ENCODE measurements around the gene RGS7.

RGS7 gene

DNA sequence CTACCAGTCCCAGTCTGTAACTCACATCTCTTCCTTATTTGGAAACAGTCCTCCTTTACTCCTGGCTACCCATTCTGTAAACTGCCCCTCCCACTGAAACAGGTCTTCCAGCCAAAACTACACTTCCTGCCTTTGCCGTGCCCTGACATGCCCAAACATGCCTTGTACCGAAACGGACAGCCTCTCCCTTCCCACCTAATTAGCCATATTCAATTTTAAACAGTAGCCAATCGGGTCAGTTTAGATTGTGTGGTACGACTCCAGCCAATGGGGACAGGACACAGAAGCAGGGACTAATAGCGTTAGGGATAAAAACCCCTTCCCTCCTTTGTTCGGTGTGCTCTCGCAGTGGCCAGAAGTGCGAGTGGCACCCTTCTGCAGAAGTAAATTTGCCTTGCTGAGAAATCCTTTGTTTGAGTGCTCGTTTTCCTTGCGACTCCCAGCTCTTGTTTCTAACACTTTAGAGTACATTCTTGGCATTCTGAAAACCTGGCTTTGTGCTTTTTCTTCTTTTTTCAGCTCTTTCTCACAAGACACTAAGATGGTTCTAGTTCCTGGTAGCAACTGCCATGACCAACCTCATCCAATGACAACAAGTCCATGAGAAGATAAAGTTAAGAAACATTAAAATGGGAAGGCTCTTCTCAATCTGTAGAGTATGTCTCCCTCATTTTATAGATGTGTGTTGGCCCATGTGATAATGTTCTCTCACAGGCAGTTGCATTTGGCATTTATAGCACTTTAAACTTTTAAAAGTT, 419.9 kb downstream of the RGS7 start:
- Histone ChIP-seq H2BK15ac (ENCODE audit: low read length) (no peak overlapping the region), H3K4me1 (ENCODE audit: control insufficient read depth in 2 of 2, insufficient read depth in 1 of 2, low read depth in 1 of 2, low read length in 2 of 2) (no peaks in the 10 kb centered on the region), H2BK5ac (ENCODE audit: low read length) (no peak overlapping the region), H3K27me3 (ENCODE audit: control insufficient read depth in 3 of 3, insufficient read depth in 3 of 3, low read depth in 1 of 3, low read length in 3 of 3) (no peaks in the 10 kb centered on the region), H3K4ac (ENCODE audit: low read length) (no peak overlapping the region), H3K23ac (ENCODE audit: low read depth, low read length, poor library complexity) (no peak overlapping the region), H3K27ac (replicated peaks; ENCODE audit: low read length) (no peak overlapping the region), H4K91ac (ENCODE audit: low read depth, low read length, poor library complexity) (no peak overlapping the region), H2BK12ac (ENCODE audit: low read length) (no peak overlapping the region), H3K36me3 (replicated peaks in 1 of 2; ENCODE audit: control insufficient read depth in 2 of 2, insufficient read depth in 2 of 2, low read length in 2 of 2) (no peaks in the 10 kb centered on the region), H3K9ac (ENCODE audit: low read depth, low read length, poor library complexity) (no peak overlapping the region), H3K9me3 (replicated peaks in 1 of 2; ENCODE audit: control insufficient read depth in 2 of 2, insufficient read depth in 1 of 2, low read depth in 1 of 2, low read length in 2 of 2) (peaks cover 5% of the 10 kb centered on the region in 2 donors), H3K79me1 (ENCODE audit: low read depth, low read length) (no peaks in the 10 kb centered on the region), H3K4me3 (ENCODE audit: low read length in 2 of 2) (no peak overlapping the region), H4K8ac (ENCODE audit: low read depth, low read length) (no peak overlapping the region), H3K14ac (ENCODE audit: low read length) (no peak overlapping the region), H3K18ac (ENCODE audit: low read length) (no peak overlapping the region), H2AK5ac (ENCODE audit: low read depth, low read length) (no peak overlapping the region), H2BK120ac (ENCODE audit: low read depth, low read length) (no peak overlapping the region), H3K4me2 (ENCODE audit: insufficient read depth, low read length, poor library complexity, severe bottlenecking) (no peak overlapping the region), H2AFZ (ENCODE audit: low read length) (no peak overlapping the region)
- no peak for DNase-seq (ENCODE audit: low spot score)
- WGBS, 2 donors (ENCODE audit: extremely low coverage in 2 of 2, insufficient read length in 2 of 2, insufficient replicate concordance in 1 of 2) = no CpG with 5 or more reads among the region's 11 CpGs

DNA sequence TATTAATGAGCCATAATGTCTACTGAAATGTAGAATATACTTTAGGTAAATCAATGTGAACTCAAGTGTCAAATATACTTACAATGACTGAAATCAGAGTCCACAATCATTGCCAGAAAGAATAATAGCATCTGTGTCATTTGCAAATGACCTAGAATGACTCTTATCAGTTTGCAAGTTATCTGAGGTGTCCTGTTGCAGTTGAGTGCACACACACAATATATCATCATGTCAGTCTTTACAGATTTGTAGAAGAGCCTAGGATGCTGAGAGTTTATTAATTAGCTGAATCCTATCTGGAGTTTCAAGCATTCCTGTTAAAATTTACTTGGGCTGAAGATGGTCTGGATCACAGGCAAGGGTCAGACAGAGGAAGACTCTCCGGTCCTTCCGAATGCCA, 421.1 kb downstream of the RGS7 start:
- H3K23ac ChIP-seq (ENCODE audit: low read depth, low read length, poor library complexity) = no peak overlapping the region
- H3K79me1 ChIP-seq (ENCODE audit: low read depth, low read length) = no peaks in the 10 kb centered on the region
- no peak overlapping the region for H3K18ac ChIP-seq (ENCODE audit: low read length)
- H3K14ac ChIP-seq (ENCODE audit: low read length) = no peak overlapping the region
- no peak overlapping the region for H2BK12ac ChIP-seq (ENCODE audit: low read length)
- no peak overlapping the region for H2AFZ ChIP-seq (ENCODE audit: low read length)
- no peak overlapping the region for H2BK15ac ChIP-seq (ENCODE audit: low read length)
- H3K4ac ChIP-seq (ENCODE audit: low read length) = no peak overlapping the region
- H4K8ac ChIP-seq (ENCODE audit: low read depth, low read length) = no peak overlapping the region
- no peak overlapping the region for H4K91ac ChIP-seq (ENCODE audit: low read depth, low read length, poor library complexity)
- H3K4me1 ChIP-seq (ENCODE audit: control insufficient read depth in 2 of 2, insufficient read depth in 1 of 2, low read depth in 1 of 2, low read length in 2 of 2) = no peaks in the 10 kb centered on the region
- peaks cover 5% of the 10 kb centered on the region in 2 donors for H3K9me3 ChIP-seq (replicated peaks in 1 of 2; ENCODE audit: control insufficient read depth in 2 of 2, insufficient read depth in 1 of 2, low read depth in 1 of 2, low read length in 2 of 2)
- H2AK5ac ChIP-seq (ENCODE audit: low read depth, low read length) = no peak overlapping the region
- H2BK120ac ChIP-seq (ENCODE audit: low read depth, low read length) = no peak overlapping the region
- H3K9ac ChIP-seq (ENCODE audit: low read depth, low read length, poor library complexity) = no peak overlapping the region
- no peak overlapping the region for H2BK5ac ChIP-seq (ENCODE audit: low read length)
- H3K36me3 ChIP-seq (replicated peaks in 1 of 2; ENCODE audit: control insufficient read depth in 2 of 2, insufficient read depth in 2 of 2, low read length in 2 of 2) = no peaks in the 10 kb centered on the region
- H3K4me3 ChIP-seq (ENCODE audit: low read length in 2 of 2) = no peak overlapping the region
- no peak for DNase-seq (ENCODE audit: low spot score)
- no peak overlapping the region for H3K27ac ChIP-seq (replicated peaks; ENCODE audit: low read length)
- no peak overlapping the region for H3K4me2 ChIP-seq (ENCODE audit: insufficient read depth, low read length, poor library complexity, severe bottlenecking)
- WGBS, 2 donors (ENCODE audit: extremely low coverage in 2 of 2, insufficient read length in 2 of 2, insufficient replicate concordance in 1 of 2) = no CpG with 5 or more reads among the region's 2 CpGs
- no peaks in the 10 kb centered on the region for H3K27me3 ChIP-seq (ENCODE audit: control insufficient read depth in 3 of 3, insufficient read depth in 3 of 3, low read depth in 1 of 3, low read length in 3 of 3)

DNA sequence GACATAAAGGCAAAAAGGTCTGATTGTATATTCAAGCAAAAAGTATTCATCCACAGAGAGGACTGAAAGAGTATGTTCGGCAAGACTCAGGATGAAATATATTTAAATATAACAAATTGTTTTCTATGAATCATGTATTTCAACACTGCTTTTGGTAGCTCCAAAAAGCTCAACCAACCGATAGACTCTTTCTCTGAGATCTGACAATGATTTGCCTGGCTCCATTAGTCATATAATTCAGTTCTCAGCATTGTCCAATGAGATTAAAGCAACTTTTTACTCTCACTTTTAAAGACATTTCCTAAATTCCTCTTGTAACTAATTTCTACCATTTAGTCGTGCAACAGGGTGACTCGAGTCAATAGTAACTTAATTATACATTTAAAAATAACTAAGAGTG, 426.0 kb downstream of the RGS7 start:
- Histone ChIP-seq H3K9ac (ENCODE audit: low read depth, low read length, poor library complexity) (no peak overlapping the region), H3K79me1 (ENCODE audit: low read depth, low read length) (no peaks in the 10 kb centered on the region), H3K4ac (ENCODE audit: low read length) (no peak overlapping the region), H3K27me3 (ENCODE audit: control insufficient read depth in 3 of 3, insufficient read depth in 3 of 3, low read depth in 1 of 3, low read length in 3 of 3) (no peaks in the 10 kb centered on the region), H2BK5ac (ENCODE audit: low read length) (no peak overlapping the region), H2BK12ac (ENCODE audit: low read length) (no peak overlapping the region), H2BK15ac (ENCODE audit: low read length) (no peak overlapping the region), H3K9me3 (replicated peaks in 1 of 2; ENCODE audit: control insufficient read depth in 2 of 2, insufficient read depth in 1 of 2, low read depth in 1 of 2, low read length in 2 of 2) (no peaks in the 10 kb centered on the region), H3K14ac (ENCODE audit: low read length) (no peak overlapping the region), H2AFZ (ENCODE audit: low read length) (no peak overlapping the region), H3K18ac (ENCODE audit: low read length) (no peak overlapping the region), H3K27ac (replicated peaks; ENCODE audit: low read length) (no peak overlapping the region), H3K23ac (ENCODE audit: low read depth, low read length, poor library complexity) (no peak overlapping the region), H4K91ac (ENCODE audit: low read depth, low read length, poor library complexity) (no peak overlapping the region), H3K36me3 (replicated peaks in 1 of 2; ENCODE audit: control insufficient read depth in 2 of 2, insufficient read depth in 2 of 2, low read length in 2 of 2) (no peaks in the 10 kb centered on the region), H2BK120ac (ENCODE audit: low read depth, low read length) (no peak overlapping the region), H2AK5ac (ENCODE audit: low read depth, low read length) (no peak overlapping the region), H3K4me3 (ENCODE audit: low read length in 2 of 2) (no peak overlapping the region), H3K4me1 (ENCODE audit: control insufficient read depth in 2 of 2, insufficient read depth in 1 of 2, low read depth in 1 of 2, low read length in 2 of 2) (no peaks in the 10 kb centered on the region), H4K8ac (ENCODE audit: low read depth, low read length) (no peak overlapping the region), H3K4me2 (ENCODE audit: insufficient read depth, low read length, poor library complexity, severe bottlenecking) (no peak overlapping the region)
- no peak for DNase-seq (ENCODE audit: low spot score)
- WGBS, 2 donors (ENCODE audit: extremely low coverage in 2 of 2, insufficient read length in 2 of 2, insufficient replicate concordance in 1 of 2) = no CpG with 5 or more reads among the region's 4 CpGs

DNA sequence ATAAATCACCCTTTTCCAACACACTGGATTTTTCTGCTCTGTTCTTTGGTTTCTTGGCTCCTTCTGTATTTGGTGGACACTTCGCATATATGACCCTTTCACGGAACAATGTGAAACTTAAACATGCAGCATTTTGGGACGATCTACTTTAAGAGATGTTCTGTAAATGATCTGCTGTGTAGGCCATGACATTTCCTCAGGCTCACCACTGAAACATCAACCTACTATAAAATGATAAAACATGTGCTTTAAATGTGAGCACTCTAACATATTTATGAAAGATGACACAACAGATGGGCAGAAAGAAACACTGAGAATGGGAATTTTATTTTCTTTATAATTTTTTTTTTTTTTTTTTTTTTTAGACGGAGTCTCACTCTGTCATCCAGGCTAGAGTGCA, 428.7 kb downstream of the RGS7 start:
- Histone ChIP-seq H2AK5ac (ENCODE audit: low read depth, low read length) (no peak overlapping the region), H2AFZ (ENCODE audit: low read length) (no peak overlapping the region), H3K23ac (ENCODE audit: low read depth, low read length, poor library complexity) (no peak overlapping the region), H3K4me3 (ENCODE audit: low read length in 2 of 2) (no peak overlapping the region), H2BK15ac (ENCODE audit: low read length) (no peak overlapping the region), H2BK5ac (ENCODE audit: low read length) (no peak overlapping the region), H3K14ac (ENCODE audit: low read length) (no peak overlapping the region), H4K91ac (ENCODE audit: low read depth, low read length, poor library complexity) (no peak overlapping the region), H4K8ac (ENCODE audit: low read depth, low read length) (no peak overlapping the region), H2BK120ac (ENCODE audit: low read depth, low read length) (no peak overlapping the region), H3K9me3 (replicated peaks in 1 of 2; ENCODE audit: control insufficient read depth in 2 of 2, insufficient read depth in 1 of 2, low read depth in 1 of 2, low read length in 2 of 2) (no peaks in the 10 kb centered on the region), H3K79me1 (ENCODE audit: low read depth, low read length) (no peaks in the 10 kb centered on the region), H3K27ac (replicated peaks; ENCODE audit: low read length) (no peak overlapping the region), H3K27me3 (ENCODE audit: control insufficient read depth in 3 of 3, insufficient read depth in 3 of 3, low read depth in 1 of 3, low read length in 3 of 3) (no peaks in the 10 kb centered on the region), H3K36me3 (replicated peaks in 1 of 2; ENCODE audit: control insufficient read depth in 2 of 2, insufficient read depth in 2 of 2, low read length in 2 of 2) (no peaks in the 10 kb centered on the region), H3K18ac (ENCODE audit: low read length) (no peak overlapping the region), H2BK12ac (ENCODE audit: low read length) (no peak overlapping the region), H3K9ac (ENCODE audit: low read depth, low read length, poor library complexity) (no peak overlapping the region), H3K4me2 (ENCODE audit: insufficient read depth, low read length, poor library complexity, severe bottlenecking) (no peak overlapping the region), H3K4me1 (ENCODE audit: control insufficient read depth in 2 of 2, insufficient read depth in 1 of 2, low read depth in 1 of 2, low read length in 2 of 2) (no peaks in the 10 kb centered on the region), H3K4ac (ENCODE audit: low read length) (no peak overlapping the region)
- DNase-seq (ENCODE audit: low spot score) = no peak
- WGBS, 2 donors (ENCODE audit: extremely low coverage in 2 of 2, insufficient read length in 2 of 2, insufficient replicate concordance in 1 of 2) = no CpG with 5 or more reads among the region's 4 CpGs
